ENCODE measurements around the gene AMN1.

DNA sequence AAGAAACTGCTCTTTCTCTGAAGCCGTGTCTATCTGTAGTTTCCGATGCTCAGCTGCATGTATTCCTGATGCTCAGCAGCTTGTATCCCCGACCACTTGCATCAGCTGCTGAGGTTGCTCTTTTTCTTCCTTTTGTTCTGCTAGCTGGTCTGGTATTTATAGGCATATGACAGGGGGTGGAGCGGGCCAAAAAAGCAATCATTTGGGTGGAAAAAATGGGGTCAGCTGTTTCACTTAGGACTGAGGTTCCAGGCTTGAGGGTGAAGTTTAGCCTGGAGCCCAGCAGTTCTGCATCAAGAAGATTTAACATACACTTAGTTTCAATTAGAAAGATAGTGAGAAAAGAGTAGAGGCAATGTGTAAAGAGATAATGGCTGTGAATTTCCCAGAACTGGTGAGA lies 23.6 kb upstream of the AMN1 start:
- TF ChIP-seq, protein P1, sequence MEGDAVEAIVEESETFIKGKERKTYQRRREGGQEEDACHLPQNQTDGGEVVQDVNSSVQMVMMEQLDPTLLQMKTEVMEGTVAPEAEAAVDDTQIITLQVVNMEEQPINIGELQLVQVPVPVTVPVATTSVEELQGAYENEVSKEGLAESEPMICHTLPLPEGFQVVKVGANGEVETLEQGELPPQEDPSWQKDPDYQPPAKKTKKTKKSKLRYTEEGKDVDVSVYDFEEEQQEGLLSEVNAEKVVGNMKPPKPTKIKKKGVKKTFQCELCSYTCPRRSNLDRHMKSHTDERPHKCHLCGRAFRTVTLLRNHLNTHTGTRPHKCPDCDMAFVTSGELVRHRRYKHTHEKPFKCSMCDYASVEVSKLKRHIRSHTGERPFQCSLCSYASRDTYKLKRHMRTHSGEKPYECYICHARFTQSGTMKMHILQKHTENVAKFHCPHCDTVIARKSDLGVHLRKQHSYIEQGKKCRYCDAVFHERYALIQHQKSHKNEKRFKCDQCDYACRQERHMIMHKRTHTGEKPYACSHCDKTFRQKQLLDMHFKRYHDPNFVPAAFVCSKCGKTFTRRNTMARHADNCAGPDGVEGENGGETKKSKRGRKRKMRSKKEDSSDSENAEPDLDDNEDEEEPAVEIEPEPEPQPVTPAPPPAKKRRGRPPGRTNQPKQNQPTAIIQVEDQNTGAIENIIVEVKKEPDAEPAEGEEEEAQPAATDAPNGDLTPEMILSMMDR (IDR thresholded peaks at IDR 0.05) = no peak
- TF ChIP-seq POLR2A (IDR thresholded peaks at IDR 0.05) = no peak
